NK-92 treated with Interleukin-12 subunit alpha and Interleukin-12 subunit beta, amount 100 ng/mL, for 24 hours (cell line): Measurements from ENCODE around the gene DOCK3.

ENCODE experiments used
- DNase-seq: peaks from one replicate; lab custom pipeline; 2025; lab: John Stamatoyannopoulos, UW

The DOCK3 gene

DNA sequence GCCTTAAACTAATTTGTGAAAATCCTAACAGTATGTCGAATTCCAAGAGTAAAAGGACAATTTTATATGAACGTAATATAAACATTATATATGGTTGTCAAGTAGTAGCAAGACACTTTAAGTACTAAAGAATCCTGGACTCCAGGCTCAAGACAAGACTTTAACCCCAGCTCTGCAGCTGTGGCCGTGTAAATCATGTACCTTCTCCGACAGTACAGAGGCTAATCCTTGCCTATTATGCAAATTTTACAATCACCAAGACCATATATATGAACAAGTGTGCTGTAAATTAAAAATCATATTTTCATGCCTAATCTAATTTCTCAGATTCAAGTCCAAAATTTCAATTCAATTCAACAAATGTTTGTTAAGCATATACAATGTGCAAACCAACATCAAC, 752.2 kb downstream of the DOCK3 start:
- DNase-seq, result no peak

DNA sequence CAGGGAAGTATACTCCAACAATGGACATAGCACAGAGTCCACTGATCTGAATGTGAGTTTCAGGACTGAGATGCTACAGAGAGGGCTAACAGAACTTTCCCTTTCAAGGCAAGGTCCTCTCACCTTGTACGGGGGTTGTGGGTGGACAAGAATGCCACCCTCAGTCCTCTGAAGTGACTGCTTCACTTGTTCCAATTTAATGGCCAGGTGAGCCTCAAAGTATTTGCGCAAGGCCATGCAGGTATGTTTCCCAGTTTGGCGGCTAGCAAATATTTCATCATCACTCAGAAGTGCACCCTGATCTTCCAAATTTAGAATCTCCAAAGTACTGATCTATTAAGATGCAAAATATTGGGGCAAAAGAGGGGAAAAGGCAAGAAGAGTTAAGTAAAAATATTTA, 754.4 kb downstream of the DOCK3 start:
- no peak for DNase-seq
